ENCODE results near the gene MYRF. TPM values are rescaled to one million over a fixed set of nuclear protein-coding genes. Genes with fewer than 3 reads are reported as not detected.

The MYRF gene
- total RNA-seq, 1 donor from 2014 or later: 13.7 TPM

DNA sequence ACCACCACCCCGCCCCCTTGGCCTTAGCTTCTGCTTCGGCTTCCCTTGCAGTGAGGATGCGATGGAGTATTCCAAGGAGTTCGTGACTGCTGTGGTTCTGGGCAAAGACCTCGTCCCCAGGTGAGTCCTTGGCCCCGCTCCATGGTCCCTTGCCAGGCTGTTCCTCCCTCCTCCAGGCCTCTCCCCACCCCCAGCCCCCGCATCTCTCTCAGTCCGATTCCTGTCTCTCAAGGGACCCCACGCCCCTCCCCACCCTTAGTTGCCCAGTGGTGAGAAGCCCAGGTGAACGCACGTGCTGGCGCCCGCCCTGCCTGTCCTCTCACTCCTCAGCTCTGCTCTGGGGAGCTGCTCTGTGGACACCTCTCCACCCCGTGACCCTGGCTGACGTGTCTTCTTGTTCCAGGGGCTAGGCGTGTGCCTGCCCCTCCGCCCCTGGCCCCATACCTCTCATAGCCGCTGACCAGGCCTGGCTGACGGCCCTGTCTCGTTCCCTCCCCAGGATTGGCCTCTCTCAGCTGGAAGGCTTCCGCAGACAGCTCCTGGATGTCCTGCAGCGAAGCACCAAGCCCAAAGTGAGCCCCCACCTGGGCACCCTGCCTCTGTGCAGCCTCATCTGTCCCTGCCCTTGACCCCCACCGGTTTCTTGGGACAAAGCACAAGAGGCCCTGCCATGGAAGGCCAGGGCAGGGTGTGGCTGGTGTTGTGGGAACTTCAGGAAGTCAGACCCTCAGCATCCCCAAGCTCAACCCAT lies 14.6 kb upstream of the MYRF start:
- H3K4me3 ChIP-seq (ENCODE audit: low read depth, low read length): no peak overlapping the region
- TF ChIP-seq CTCF (IDR thresholded peaks at IDR 0.05; ENCODE audit: insufficient read depth, low read length, poor library complexity, severe bottlenecking): no peak
- DNase-seq (ENCODE audit: low read depth): no peak
- no peaks in the 10 kb centered on the region for H3K27me3 ChIP-seq (ENCODE audit: control insufficient read depth, insufficient read depth, low read length)
- no peaks in the 10 kb centered on the region for H3K36me3 ChIP-seq (ENCODE audit: control insufficient read depth, insufficient read depth, low read length)

DNA sequence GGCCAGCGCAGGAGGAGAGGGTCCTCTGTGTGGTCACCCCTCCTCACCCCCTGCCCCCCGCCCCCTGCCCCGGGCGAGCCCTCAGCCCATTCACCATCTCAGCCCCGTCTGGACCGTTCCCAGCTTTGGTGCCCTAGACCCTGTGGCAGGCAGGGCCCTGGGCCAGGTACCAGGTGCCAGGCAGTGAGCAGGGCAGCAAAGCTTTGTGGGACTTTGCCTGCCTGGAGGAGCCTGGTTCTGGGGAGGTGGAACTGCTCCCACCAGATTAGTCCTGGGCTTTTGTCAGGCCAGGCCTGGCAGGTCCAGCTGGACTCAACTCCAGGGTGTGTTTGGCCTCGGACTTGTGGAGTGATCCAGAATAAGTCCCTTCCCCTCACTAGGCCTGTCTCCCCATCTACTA lies 13.7 kb upstream of the MYRF start:
- Histone ChIP-seq H3K36me3 (ENCODE audit: control insufficient read depth, insufficient read depth, low read length) (no peaks in the 10 kb centered on the region), H3K4me3 (ENCODE audit: low read depth, low read length) (no peak overlapping the region), H3K27me3 (ENCODE audit: control insufficient read depth, insufficient read depth, low read length) (no peaks in the 10 kb centered on the region)
- DNase-seq (ENCODE audit: low read depth): no peak
- TF ChIP-seq CTCF (IDR thresholded peaks at IDR 0.05; ENCODE audit: insufficient read depth, low read length, poor library complexity, severe bottlenecking): no peak

DNA sequence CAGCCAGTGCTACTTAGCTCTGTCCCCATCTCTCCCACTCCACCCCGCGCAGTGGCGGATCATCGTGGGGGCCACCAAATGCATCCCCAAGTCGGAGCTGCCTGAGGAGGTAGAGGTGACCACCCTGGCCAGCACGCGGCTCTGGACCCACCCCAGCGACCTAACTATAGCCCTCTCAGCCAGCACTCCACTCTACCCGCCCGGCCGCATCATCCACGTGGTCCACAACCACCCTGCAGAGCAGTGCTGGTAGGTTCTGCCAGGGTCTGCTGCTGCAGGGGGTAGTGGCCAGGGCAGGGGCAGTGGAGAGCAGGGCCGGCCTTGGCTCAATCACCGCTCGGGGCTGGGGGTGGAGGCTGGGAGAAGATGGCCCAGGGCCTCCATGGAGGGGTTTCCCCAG lies 13.0 kb upstream of the MYRF start:
- TF ChIP-seq CTCF (IDR thresholded peaks at IDR 0.05; ENCODE audit: insufficient read depth, low read length, poor library complexity, severe bottlenecking): no peak
- no peak for DNase-seq (ENCODE audit: low read depth)
- H3K36me3 ChIP-seq (ENCODE audit: control insufficient read depth, insufficient read depth, low read length): no peaks in the 10 kb centered on the region
- H3K4me3 ChIP-seq (ENCODE audit: low read depth, low read length): no peak overlapping the region
- no peaks in the 10 kb centered on the region for H3K27me3 ChIP-seq (ENCODE audit: control insufficient read depth, insufficient read depth, low read length)

GRCh38 chr11:61739966-61740365 lies 12.5 kb upstream of the MYRF start:
- no peak for TF ChIP-seq CTCF (IDR thresholded peaks at IDR 0.05; ENCODE audit: insufficient read depth, low read length, poor library complexity, severe bottlenecking)
- no peak overlapping the region for H3K4me3 ChIP-seq (ENCODE audit: low read depth, low read length)
- DNase-seq (ENCODE audit: low read depth): no peak
- H3K27me3 ChIP-seq (ENCODE audit: control insufficient read depth, insufficient read depth, low read length): no peaks in the 10 kb centered on the region
- no peaks in the 10 kb centered on the region for H3K36me3 ChIP-seq (ENCODE audit: control insufficient read depth, insufficient read depth, low read length)

- Histone ChIP-seq H3K27me3 (ENCODE audit: control insufficient read depth, insufficient read depth, low read length) (no peaks in the 10 kb centered on the region), H3K36me3 (ENCODE audit: control insufficient read depth, insufficient read depth, low read length) (no peaks in the 10 kb centered on the region), H3K4me3 (ENCODE audit: low read depth, low read length) (no peak overlapping the region)
- no peak for TF ChIP-seq CTCF (IDR thresholded peaks at IDR 0.05; ENCODE audit: insufficient read depth, low read length, poor library complexity, severe bottlenecking)
- no peak for DNase-seq (ENCODE audit: low read depth)
These were observed 10.0 kb upstream of the MYRF start for GRCh38 chr11:61742391-61742790.

Data from kidney epithelial cell (primary cell).